Pancreas (tissue), 10 donors: ENCODE results near the gene NKD1. TPM values are rescaled to one million over a fixed set of nuclear protein-coding genes. Genes with fewer than 3 reads are reported as not detected.

Source experiments
- ATAC-seq, 4 donors: fragments of 200-7000 bp; cut with Tn5 transposase; one replicate each; pipeline versions ENCODE4 v1.8.0 to v1.9.1; 2020; ENCODE audit warnings: mild to moderate bottlenecking in 4 of 4, moderate library complexity in 4 of 4
- DNase-seq, 6 donors: peaks; one replicate each; pipeline ENCODE4 v3.0.0-alpha.2; 2020
- FAIRE-seq: peaks from 2 replicates; lab custom pipeline; 2012; peaks lifted over from hg19 to GRCh38; lab: Jason Lieb, UNC
- H3K27ac ChIP-seq, 4 donors: fragments of 200-600 bp; sonication (generic); 1 replicate in 3 of 4; 2 replicates in 1 of 4; pipeline versions ENCODE4 v1.5.0 to v1.8.0; 2020
- H3K27me3 ChIP-seq, 4 donors: fragments of 200-600 bp; one replicate each; pipeline ENCODE4 v1.8.0; 2021
- H3K36me3 ChIP-seq, 3 donors: fragments of 200-600 bp; sonication (generic) in 1 of 3; one replicate each; pipeline versions ENCODE4 v1.5.0 to v1.8.0; 2020 to 2021
- H3K4me1 ChIP-seq, 3 donors: fragments of 200-600 bp; one replicate each; pipeline ENCODE4 v1.8.0; 2021
- H3K4me3 ChIP-seq, 4 donors: fragments of 200-600 bp; sonication (generic) in 2 of 4; one replicate each; pipeline versions ENCODE4 v1.5.0 to v1.8.0; 2020 to 2021
- H3K9me3 ChIP-seq, 4 donors: fragments of 200-600 bp; one replicate each; pipeline ENCODE4 v1.8.0; 2021
- CTCF ChIP-seq, 4 donors: fragments of 200-600 bp; sonication (generic) in 3 of 4; IDR thresholded peaks; one replicate each; pipeline versions ENCODE4 v1.5.0 to v1.8.0; 2021; ENCODE audit warnings: antibody characterized with exemption in 4 of 4
- WGBS, 2 donors: extraction: QIAGEN DNeasy Blood & Tissue Kit; methylation state at CpG; one replicate each; pipeline ENCODE4 v1.1.7; 2013; 5-methylcytosine and 5-hydroxymethylcytosine counted together
- intact Hi-C, 3 donors: fragments of 100-400 bp; cut with DNase I; formaldehyde crosslinking; loops; one replicate each; pipeline versions ENCODE4 v1.11.1 to v1.14.2; 2022
- polyA plus RNA-seq, 2 donors: library from polyadenylated mRNA; stranded (reverse); fragments of 200-250 nt; gene quantifications; one replicate each; pipeline ENCODE4 v1.2.3, GENCODE V29; 2013
- total RNA-seq, 6 donors: library from RNA; stranded (reverse); fragmentation: NEBNext Ultra II Directional in 4 of 6; extraction: Animal tissue kit (Norgen Biotek cat#: 25700) in 4 of 6; gene quantifications; one replicate each; pipeline versions ENCODE4 v1.2.1 to v1.2.4, GENCODE V29; 2021 to 2023
- donor health status: healthy with polysubstance abuse.
- donor health status: DM: no; HTN: no; CAD: no; lungs with moderate emphysema.
- donor health status: DM: no; HTN: no; CAD: no.
- donor health status: control.
- donor health status: control.
- donor health status: Bipolar disorder and iron deficiency.
- donor health status: DM: yes; HTN: yes; CAD: no.
- donor health status: DM: no; HTN: no; CAD: no.
- donor health status: DM: no; HTN: no; CAD: no.
- donor health status: DM: yes; HTN: yes; CAD: no.

The NKD1 gene
- total and polyA plus RNA-seq, 8 donors = 0.45 to 5.8 (median 4.4) TPM

GRCh38 chr16:50537533-50538290 is 10.5 kb upstream of the NKD1 start:
- no peak for DNase-seq

GRCh38 chr16:50538411-50539052 is 9.7 kb upstream of the NKD1 start:
- Histone ChIP-seq H3K4me3 (no peak overlapping the region), H3K9me3 (no peaks in the 10 kb centered on the region), H3K36me3 (no peaks in the 10 kb centered on the region), H3K27ac (no peak overlapping the region), H3K27me3 (no peaks in the 10 kb centered on the region), H3K4me1 (no peaks in the 10 kb centered on the region)
- ATAC-seq (no peak), DNase-seq (no peak), FAIRE-seq (no peak)
- intact Hi-C loops = no loop called here
- no peak for TF ChIP-seq CTCF (IDR thresholded peaks at IDR 0.05)
- 85 to 87% methylated on average over 11 of the region's 11 CpGs for WGBS, 2 donors

More at GRCh38 chr16:50537533-50538290, 10.5 kb upstream of the NKD1 start:
- 70 to 79% methylated on average over 8 of the region's 8 CpGs for WGBS, 2 donors
- FAIRE-seq (no peak), ATAC-seq (no peak)
- H3K4me3 ChIP-seq = no peak overlapping the region
- intact Hi-C loops = no loop called here
- no peaks in the 10 kb centered on the region for H3K36me3 ChIP-seq
- H3K9me3 ChIP-seq = no peaks in the 10 kb centered on the region
- H3K4me1 ChIP-seq = no peaks in the 10 kb centered on the region
- no peaks in the 10 kb centered on the region for H3K27me3 ChIP-seq
- no peak for TF ChIP-seq CTCF (IDR thresholded peaks at IDR 0.05)
- no peak overlapping the region for H3K27ac ChIP-seq

- H3K27me3 ChIP-seq = no peaks in the 10 kb centered on the region
- H3K4me3 ChIP-seq = no peak overlapping the region
- H3K27ac ChIP-seq = no peak overlapping the region
- H3K9me3 ChIP-seq = no peaks in the 10 kb centered on the region
- WGBS, 2 donors = 57 to 69% methylated on average over 17 of the region's 17 CpGs
- no peak for TF ChIP-seq CTCF (IDR thresholded peaks at IDR 0.05)
- DNase-seq (no peak), ATAC-seq (peak in 1 of 4 donors; percentile 21), FAIRE-seq (no peak)
- no peaks in the 10 kb centered on the region for H3K4me1 ChIP-seq
- H3K36me3 ChIP-seq = no peaks in the 10 kb centered on the region
- intact Hi-C loops = no loop called here
Measured at GRCh38 chr16:50539053-50539695, 9.0 kb upstream of the NKD1 start.

GRCh38 chr16:50539822-50540710 is 8.1 kb upstream of the NKD1 start:
- Histone ChIP-seq H3K4me3 (no peak overlapping the region), H3K27ac (no peak overlapping the region), H3K4me1 (no peaks in the 10 kb centered on the region), H3K36me3 (no peaks in the 10 kb centered on the region), H3K27me3 (no peaks in the 10 kb centered on the region), H3K9me3 (no peaks in the 10 kb centered on the region)
- WGBS, 2 donors = 80 to 84% methylated on average over 23 of the region's 23 CpGs
- TF ChIP-seq CTCF (IDR thresholded peaks at IDR 0.05) = no peak
- intact Hi-C loops = loop anchor here in 1 of 3 donors (10.0 kb wide), 1 partner anchor 125 kb away; no protein-coding TSS in a partner anchor
- FAIRE-seq (no peak), DNase-seq (no peak), ATAC-seq (no peak)
